GM19240 (cell line): ENCODE measurements around the gene OBSCN.

Source experiments
- DNase-seq: peaks from one replicate; pipeline ENCODE4 v3.0.0; 2011; ENCODE audit warnings: low spot score; ENCODE audit not compliant: insufficient read length

The OBSCN gene

GRCh38 chr1:228414511-228415211 lies 206.8 kb downstream of the OBSCN start:
- no peak for DNase-seq

GRCh38 chr1:228415221-228415620 lies 207.4 kb downstream of the OBSCN start:
- DNase-seq = no peak

- no peak for DNase-seq
These were observed 208.0 kb downstream of the OBSCN start for GRCh38 chr1:228415853-228416216.

- DNase-seq = no peak
These were observed 208.5 kb downstream of the OBSCN start, which contains the start of gene TRIM17 for GRCh38 chr1:228416217-228416933. TSS of gene TRIM17 (minus strand) at chr1:228416861. CDS start at chr1:228415072, 1,789 bp downstream.

GRCh38 chr1:228417061-228417460 lies 209.2 kb downstream of the OBSCN start:
- DNase-seq = no peak

- no peak for DNase-seq
These were observed 209.8 kb downstream of the OBSCN start for GRCh38 chr1:228417483-228418203.

GRCh38 chr1:228420968-228421826 lies 213.4 kb downstream of the OBSCN start:
- no peak for DNase-seq

GRCh38 chr1:228423404-228424053 lies 215.7 kb downstream of the OBSCN start:
- no peak for DNase-seq

- DNase-seq = no peak
These were observed 217.1 kb downstream of the OBSCN start for GRCh38 chr1:228424685-228425660.

GRCh38 chr1:228426518-228427175 lies 218.8 kb downstream of the OBSCN start:
- DNase-seq = no peak

GRCh38 chr1:228428412-228428811 lies 220.6 kb downstream of the OBSCN start:
- no peak for DNase-seq
